Measurements from ENCODE around the gene CYLD.

Gene CYLD

DNA sequence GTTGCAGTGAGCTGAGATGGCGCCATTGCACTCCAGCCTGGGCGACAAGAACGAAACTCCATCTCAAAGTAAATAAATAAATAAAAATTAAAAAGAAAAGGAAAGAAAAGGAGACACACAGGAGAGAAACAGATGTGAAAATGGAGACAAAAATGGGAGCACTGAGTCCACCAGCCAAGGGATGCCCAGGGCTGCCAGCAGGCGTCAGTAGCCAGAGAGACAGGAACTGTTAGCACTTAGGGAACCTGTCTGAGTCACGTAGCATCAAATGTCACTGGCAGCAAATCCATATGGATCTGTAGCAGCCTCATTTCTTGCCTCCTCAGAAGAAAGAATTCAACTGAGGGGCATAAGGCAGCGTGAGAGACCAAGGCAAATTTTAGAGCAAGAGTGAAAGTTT, 79.7 kb downstream of the CYLD start:
- no peak for DNase-seq

DNA sequence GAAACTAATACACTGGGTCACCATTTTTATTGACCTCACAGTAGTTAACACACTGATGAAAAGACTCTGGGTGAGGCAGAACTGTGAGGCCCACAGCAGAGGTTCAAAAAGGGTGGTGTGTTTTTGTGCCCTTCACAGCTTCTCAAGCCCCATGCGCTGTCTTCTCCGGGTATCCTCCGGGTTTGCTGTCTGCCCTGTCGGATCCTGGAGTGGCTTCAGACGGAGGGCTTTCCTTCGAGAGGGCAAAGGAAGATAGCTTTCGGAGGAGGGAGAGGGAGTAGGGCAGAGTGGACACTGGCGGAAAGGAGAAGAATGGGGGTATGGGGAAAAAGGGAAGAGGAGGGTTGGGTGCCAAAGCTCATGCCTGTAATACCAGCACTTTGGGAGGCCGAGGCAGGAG, 80.8 kb downstream of the CYLD start:
- no peak for DNase-seq

DNA sequence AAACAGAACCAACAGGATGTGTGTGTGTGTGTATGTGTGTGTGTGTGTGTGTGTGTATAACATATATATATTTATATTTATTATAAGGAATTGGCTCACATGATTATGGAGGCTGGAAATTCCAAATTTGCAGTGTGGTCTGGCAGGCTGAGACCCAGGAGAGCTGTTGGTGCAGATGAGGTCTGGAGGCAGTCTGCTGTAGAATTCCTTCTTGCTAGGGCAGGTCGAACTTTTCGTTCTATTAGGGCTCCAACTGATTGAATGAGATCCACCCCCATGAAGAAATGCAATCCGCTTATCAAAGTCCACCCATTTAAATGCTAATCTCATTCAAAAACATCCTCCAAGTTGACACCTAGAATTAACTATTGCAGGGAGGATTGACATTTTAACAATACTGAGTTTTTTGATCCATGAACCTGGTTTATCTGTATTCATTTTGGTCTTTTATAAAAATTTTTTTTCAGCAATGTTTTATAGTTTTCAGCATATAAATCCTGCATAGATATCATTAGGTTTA, 85.0 kb downstream of the CYLD start:
- DNase-seq: no peak

DNA sequence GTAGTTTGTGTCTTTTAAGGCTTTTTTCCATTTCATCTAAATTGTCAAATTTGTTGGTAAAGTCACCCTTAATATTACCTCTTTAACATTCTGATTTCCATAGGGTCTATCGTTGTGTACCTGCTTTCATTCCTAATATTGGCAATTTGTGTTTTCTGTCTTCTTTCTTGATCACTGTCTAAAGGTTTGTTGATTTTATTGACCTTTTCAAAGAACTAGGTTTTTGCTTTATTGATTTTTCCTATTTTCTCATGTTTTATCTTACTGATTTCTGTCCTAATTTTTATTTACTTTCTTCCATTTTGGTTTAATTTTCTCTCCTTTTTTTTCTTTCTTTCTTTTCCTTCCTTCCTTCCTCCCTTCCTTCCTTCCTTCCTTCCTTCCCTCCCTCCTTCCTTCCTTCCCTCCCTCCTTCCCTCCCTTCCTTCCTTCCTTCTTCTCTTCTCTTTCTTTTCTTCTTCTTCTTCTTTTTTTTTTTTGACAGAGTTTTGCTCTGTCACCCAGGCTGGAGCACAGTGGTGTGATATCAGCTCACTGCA, 86.3 kb downstream of the CYLD start:
- DNase-seq: no peak

DNA sequence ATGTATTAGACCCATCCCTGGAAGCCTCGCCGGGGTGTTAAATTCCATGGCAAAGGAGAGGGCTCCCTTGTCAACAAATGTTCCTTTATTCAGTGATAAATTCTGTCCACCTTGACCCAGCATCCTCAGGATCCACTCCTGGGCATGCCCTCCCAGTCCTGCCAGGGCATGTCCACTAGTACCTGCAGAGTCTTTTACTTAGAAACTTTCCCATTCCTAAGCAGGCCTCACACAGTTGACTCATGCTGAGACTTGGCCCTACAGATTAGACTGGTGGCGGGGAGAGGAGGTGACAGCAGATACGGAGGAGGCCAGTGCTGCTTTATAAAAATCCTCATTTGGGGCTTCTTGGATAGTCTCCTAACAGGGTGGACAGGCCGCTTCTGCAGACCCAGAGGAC, 88.8 kb downstream of the CYLD start:
- no peak for DNase-seq

DNA sequence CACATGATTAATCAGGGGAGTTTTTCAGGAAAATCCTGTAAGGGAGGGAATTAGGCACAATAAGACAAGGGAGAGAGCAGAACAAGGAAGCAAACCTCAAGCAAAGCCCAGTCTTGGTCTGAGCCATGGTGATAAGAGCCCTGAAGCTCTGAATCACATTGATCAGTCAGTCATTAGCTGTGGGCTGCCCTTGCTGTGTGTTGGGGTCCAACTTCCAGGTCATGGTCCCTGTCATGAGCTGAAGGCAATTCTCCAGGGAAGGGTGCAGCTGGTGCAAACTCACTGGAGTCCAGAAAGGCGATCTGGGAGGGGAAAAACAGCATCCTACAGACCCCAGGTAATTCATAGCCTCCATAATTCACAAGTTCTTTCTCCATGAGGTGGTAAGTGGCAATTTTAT, 89.9 kb downstream of the CYLD start:
- no peak for DNase-seq

DNA sequence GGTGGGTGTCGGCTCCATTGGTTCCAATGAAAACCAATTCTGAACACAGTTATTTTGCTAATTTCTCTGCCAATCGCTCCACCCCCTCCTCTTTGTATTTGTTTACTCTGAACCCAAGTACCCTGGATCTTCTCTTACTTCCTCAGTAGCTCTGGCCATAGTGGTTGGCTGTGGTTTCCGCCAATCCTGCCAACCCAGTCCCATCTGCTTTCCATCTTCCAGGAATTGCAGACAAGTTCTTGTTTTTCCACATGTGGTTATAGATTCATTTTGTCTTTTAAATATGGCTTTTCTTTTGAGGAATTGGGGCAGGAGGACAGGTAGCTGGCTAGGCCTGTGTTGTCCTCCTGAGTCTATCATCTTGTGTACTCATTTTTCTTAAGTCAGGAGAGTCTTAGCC, 92.0 kb downstream of the CYLD start:
- DNase-seq: no peak

DNA sequence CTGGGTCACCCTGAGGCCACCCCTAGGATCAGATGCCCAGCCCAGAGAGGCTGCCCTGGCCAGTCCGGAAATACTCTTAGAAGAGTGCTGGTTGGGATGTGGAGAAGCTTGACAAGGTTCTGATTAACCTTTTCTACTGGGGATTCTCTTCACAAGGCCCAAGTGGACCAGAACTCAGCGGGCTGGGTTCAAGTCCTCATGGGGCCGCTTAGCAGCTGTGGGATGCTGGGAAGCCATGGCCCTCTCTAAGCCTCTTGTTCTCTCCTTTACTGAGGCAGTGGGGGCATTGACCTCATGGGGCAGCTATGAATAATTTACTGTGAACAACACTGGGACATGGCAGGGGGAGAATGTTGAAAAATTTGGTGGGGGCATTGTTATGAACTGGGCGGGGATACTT, 92.8 kb downstream of the CYLD start:
- no peak for DNase-seq

DNA sequence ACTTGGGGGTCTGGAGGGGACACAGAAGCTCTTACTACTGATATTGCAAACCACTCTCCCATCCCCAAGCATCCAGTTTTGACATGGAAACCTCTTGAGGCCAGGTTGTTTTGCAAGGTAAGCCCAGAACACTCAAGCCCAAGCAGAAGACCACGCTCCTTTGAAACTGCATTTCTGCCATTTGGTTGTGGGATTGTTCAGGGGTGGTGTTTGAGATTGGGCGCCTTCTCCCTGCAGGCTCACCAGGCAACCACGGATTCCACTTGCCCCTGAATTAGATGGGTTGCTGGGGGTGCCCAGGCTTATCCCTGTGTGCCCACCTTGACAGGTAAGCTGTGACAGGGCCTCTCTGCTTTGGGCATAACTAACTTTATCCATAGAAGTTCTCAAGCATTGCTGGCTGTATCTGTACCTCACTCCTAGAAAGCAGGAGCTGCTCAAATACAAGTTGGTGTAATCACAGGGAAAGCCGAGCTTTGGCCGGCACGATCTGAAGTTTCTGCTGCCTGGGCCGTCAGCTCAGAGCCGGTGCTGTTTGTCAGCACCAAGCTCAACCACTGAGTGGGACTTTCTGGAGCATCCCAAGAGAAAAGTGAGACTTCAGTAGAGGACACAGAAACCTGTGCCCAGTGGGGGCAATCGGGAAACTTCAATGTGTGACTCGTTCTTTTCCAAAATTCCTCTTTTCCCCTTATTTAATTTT, 93.6 kb downstream of the CYLD start:
- no peak for DNase-seq

DNA sequence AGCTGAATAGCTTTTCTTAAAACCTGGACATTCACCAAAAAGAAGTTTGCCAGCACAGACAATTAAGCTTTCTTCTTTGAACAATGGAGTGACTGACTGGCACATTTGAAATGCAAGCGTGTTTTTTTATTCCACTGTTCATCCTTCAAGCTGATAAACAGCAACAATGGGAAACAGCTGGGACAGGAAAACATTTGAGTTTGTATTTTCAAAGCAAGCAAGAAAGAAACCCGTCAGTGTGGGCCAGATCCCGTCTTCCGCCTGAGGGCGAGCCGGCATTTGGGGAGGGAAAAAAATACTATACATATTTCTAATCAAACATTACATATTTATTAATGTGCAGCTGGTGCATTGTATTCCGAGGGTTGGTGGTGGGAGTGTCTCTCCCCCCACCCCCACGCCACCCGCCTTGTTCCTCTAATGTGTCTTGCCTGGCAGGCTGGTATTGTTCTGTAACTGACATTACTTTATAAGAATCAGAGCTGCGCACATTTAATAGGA, 94.3 kb downstream of the CYLD start:
- DNase-seq: no peak

DNA sequence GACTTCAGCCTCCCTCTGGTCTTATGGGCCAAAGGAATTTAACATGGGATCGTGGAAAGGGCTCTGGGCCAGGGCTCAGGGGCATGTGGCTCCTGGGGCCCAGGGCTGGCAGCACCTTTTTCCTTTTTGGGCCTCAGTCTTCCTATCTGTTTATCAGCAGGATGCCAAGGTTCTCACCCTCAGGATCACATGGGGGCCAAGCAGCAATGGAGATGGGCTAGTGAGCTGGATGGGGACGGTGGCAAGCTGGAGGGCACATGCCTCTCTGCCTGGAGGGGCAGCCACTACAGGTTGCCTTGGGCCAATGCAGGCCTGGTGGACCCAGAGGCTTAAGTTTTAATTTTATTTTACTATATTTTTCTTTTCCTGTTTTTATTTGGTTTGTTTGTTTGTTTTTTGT, 95.4 kb downstream of the CYLD start:
- no peak for DNase-seq

DNA sequence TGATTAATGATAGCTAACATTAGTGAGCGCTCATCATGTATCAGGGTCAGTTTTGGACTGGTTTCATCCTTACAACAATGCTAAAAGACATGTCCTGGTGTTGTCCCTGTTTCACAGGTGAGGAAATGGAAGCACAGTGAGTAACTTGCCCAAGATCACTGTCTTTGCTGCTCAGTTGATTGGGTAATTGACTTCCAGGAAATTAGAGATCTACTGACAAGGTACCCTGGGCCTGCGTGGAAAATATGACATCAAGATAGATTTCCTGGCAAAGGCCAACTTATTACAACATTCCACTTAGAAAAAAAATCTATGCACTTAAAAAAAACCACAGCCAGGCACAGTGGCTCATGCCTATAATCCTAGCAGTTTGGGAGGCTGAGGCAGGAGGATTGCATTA, 96.3 kb downstream of the CYLD start:
- DNase-seq: peak; percentile 4

DNA sequence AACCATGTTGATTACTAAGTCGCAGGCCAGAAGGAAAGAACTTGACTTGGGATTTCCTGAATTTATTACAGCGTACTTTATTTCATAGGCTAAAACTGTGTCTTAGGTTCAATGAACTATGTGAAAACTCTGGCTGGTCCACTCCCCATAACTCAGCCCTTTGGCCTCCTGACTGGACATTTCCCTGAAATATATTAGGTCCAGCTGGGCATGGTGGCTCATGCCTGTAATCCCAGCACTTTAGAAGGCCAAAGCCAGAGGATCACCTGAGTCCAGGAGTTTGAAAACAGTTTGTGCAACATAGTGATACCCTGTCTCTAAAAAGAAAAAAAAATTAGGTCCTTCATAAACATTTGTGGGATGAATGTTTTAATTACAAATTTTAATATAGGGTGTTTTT, 97.0 kb downstream of the CYLD start:
- DNase-seq: no peak

DNA sequence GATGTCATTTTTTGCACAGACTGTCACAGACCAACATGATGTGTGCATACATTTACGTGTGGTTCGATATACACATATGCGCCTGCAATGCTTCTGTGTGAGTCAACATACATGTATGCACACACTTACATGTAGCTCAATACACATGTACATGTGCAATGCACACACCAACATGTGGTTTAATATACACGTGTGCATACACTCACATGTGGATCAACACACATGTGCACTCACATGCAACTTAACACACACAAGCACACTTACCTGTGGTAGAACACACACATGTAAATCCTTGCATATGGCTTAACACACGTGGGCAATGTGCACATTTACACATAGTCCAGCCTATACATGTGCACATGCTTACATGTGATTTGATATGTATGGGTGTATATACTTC, 97.5 kb downstream of the CYLD start:
- DNase-seq: no peak

DNA sequence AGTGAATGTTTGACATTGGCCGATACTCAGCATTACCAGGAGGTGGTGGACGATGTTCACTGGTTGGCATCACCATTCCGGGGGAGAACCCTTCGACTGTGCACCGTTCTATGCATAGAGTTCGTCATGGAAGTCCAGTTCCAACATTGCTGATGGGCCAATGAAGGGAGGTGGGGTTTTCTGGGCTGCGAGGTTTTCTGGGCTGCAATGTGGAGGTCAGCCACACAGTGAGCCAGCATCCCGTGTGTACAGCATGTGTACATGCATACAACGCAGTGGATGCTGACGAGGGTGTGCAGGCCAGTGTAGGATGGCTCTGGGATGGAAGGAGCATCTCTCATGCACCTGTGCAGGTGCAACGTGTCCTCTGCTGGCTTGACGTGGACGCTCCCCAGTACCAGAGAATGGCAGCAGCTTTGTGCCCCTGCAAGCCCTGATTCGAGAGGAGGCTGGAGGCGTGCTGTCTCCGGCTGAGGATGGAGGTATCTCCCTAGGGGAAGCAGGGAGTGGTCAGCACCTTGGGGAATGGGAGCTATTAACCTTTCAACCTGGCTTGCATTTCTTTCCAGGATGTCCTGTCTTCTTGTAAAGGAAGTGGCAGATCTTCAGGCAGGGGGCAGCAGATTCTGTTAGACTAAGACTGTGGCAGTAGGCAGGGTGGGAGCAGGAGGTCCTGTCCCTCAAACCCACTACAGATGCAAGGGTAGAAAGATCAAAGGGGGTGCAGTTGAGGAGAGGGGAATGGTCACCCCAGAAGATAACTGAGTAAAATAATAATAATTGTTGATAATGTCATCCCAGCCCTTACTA, 98.2 kb downstream of the CYLD start:
- no peak for DNase-seq

DNA sequence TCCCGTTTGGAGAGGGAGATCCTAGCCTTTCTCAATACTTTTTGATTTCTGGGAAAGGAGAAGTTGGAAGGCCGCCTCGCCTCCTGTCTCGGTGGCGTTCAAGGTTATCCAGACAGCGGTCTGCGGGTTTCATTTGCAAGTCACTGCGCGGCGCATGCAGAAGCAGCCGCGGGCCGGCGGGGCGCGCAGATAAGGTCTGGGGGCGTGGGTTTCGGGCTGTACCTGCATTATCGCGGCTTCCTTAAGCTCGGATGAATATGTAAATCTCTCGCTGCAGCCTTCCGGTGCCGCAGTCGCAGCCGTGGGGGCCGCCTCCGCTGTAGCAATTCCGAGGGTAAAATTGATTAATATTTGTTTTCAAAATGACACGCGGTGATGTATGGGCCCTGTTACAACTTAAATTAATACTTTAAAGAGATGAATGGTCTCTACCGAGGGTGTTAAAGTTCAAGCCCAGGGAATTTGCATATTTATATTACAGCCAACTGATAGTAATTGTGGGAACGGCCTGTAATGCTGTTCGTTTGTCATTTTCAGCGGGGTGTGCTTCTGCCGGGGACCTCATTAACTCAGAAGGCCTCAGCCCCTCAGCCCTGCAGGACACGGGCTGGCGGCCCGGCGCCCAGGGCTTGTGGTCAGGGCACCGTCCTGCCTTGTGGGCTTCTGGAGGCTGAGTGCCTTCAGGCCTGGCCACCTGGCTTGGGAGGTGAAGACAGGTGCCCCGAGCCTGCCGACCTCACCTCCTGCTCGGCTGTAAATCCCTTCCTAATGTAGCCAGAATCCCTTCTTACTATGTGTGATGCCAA, 99.4 kb downstream of the CYLD start:
- peak; percentile 4 for DNase-seq

DNA sequence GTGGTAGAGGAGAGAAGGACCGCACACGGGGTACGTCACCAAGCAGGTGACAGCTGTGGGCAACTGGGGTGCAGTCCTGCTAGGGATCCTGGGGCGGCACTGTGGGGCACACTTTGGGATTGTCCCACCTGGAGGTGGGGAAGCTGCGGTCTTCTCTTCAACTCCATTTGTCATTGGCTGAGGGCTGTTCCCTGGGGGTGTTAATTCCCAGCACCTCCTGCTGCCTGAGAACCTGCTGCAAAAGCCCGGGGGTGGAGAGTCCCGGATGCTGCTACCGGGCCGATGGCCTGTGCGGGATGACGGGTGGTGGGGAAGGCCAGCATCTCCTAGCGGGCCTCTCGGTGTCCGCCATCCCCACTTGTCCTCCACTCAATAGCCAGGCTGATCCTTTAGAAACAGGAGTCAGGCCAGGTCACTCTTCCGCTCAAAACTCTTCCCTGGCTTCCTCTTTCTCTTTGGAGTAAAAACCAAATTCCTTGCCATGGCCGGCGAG, 100.2 kb downstream of the CYLD start:
- DNase-seq: no peak

DNA sequence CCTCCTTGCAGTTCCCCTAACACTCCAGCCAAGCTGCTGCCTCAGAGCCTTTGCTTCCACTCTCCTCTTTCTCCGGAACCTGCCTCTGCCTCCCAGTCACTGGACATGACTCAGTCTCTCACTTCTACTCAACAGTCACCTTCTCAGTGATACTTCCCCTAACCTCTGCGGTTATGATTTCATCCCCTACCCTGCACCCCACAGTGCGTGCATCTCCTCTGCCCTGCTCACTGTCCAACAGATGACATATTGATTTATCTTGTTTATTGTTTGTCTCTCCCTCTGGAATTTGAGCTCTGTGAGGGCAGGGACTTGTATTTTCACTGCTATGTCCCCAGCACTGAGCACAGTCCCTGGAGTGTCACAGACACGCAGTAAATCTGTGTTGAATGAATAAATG, 100.7 kb downstream of the CYLD start:
- no peak for DNase-seq

DNA sequence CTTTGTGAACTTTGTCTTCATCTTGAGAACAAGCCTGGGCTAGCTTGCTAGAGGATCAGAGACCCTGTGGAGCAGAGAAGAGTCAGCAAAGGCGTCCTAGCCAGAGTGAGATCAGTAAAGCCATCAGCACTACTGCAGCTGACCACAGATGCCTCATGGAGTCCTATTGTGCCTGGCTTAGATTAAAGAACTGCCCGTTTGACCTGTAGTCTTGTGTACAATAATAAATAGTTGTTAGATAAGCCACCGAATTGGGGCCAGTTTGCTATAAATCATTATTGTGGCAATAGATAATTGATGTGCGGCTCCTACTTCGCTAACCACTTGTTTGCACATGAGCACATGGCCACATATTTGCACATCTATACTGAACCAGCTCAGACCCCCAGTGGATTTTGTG, 103.0 kb downstream of the CYLD start:
- DNase-seq: no peak

DNA sequence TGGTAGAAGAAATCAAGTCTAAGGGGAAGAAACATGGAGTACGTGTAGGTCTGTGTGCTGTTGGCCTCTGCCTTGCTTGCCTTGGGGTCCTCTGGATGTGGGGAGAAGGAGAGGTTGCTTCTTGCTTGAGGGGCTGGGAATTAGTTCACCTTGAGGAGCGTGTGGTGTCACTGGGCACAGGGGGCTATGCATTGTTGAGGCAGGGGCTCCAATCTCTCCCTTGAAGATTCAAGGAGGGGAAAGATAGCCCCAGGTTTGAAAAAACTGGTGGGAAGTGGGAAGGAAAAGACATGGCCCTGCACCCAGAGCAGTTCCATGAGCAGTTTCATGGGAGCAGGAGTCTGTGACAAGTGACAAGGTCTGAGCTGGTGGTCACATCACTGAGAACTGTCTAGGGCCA, 103.4 kb downstream of the CYLD start:
- DNase-seq: no peak

DNA sequence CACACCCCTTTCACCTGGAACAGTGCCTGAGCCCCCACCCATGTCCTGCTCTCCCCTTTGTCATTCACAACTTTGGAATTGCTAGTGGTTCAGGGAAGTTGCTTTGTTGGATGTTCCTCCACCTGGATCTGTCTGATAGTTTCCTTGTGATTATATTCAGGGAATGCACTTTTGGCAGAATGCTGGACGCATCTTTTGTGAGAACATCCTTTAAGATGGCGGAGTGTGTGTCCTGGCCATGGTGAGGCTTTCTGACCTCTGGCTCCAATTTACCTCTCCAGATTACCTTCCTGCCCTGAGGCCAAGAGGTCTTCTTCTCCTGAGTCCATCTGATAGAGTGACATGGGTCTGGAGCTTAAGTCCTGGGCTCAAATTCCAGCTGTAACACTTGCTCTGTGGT, 104.6 kb downstream of the CYLD start:
- DNase-seq: no peak

DNA sequence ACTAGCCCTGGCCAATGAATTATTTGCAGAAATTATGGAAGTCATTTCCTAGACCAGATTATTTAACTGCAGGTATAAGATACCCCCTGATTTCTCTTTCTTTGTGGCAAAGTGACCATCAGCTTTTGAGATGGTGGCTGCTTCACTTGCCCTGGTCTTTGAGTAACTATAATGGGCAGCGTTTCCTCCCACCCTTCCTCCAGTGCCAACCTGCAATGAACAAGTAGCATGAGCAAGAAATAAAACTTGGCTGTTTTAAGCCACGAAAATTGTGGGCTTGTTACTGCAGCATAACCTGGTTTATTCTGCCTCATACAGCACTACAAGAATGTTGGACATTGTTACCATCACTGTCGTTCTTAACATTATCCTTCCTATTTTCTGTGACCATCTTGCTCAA, 105.3 kb downstream of the CYLD start:
- DNase-seq: no peak

All from fibroblast of skin of abdomen (primary cell).